HL-60/S4 treated with phorbol 12-myristate 13-acetate at 8.2 ng/mL for 4 days and 3 days (cell line): Measurements from ENCODE around the gene NEK9.
"Not testable (repeated sequence)": the region's sequence is repeated elsewhere in the genome, so short reads cannot be mapped to it uniquely, and the experiment has no call there.

ENCODE experiments used
- in situ Hi-C: fragments of 300-500 bp; cut with MboI; formaldehyde crosslinking; loops from 2 replicates; pipeline ENCODE4 v1.15.0; 2022; ENCODE audit warnings: low sequenced_read_pairs

Gene NEK9

DNA sequence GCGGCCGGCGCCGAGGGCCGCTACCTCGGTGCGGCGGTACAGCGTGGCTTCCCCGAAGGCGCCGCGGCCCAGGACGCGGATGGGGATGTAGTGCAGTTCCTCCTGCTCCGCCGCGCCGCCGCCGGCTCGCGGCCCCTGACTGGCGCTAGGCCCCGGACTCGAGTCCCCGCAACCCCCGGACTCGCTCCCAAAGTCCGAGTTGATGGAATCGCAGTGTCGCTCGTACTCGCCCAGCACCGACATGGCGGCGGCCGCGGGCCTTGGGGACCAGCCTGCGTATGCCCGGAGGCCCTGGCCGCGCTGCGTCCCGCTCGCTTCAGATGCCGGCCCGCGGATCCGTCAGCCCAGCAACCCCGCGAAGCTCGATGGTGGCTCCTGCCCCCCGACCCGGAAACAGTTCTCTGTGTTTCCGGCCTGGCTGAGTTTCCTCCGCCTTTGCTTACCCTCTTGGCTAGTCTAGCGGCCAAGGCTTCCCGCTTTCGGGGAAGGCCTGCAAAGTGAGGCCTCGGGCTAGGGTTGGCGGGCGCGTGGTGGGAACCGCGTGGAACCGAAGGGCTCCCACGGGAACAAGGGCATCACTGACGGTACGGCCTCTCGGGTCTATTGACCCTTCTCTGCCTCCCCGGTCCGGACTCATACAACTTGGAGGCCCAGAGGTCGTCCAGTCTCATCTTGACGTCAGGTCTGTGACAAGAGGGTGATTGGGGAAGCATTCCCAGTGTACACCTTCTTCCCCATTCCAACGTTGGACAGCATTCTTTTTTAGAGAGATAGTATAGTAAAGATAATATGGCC lies at the start of gene NEK9:
Gene NEK9, minus strand, starts transcription at position 370 of the 795 bp plus-strand sequence. Its CDS starts 127 bp downstream, at position 243.
- in situ Hi-C loops, result loop anchor here (25.0 kb wide), 1 partner anchor 160 kb away; the partner anchor contains the start of gene FOS

DNA sequence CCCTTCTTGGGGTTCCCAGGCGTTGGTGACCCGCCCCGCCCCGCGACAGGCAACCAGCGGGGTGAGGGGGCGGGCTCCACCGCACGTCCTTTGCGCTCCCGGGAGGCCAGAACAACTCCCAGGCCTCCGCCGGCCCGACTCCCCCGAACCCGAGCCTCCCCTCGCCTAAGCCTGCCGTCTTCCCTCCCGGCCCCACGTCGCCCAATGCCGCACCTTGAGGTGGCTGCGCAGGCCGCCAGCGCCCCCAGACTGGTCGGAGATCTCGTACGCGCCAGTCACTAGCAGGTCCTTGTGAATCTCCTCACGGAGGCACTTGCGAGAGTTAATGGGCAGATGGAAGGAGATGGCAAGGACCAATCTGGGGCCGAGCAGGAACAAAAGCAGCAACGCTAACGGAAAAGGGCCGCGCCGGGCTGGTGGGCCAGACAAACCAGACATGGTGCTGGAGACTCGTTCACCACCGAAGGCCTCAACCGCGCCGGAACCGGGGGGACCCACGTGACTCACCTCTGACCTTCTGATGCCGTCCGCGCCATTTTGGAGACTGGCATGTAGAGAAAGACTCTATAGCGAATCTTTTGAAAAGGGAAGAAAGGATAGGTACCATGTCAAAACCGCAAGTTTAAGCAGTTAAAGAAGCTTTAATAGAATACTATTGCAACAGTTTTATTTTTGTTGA lies 49.4 kb upstream of the NEK9 start, which contains the start of gene TMED10:
Gene TMED10, minus strand, starts transcription at position 471 of the 679 bp plus-strand sequence. Its CDS starts 33 bp downstream, at position 438.
- in situ Hi-C loops, result no loop called here

DNA sequence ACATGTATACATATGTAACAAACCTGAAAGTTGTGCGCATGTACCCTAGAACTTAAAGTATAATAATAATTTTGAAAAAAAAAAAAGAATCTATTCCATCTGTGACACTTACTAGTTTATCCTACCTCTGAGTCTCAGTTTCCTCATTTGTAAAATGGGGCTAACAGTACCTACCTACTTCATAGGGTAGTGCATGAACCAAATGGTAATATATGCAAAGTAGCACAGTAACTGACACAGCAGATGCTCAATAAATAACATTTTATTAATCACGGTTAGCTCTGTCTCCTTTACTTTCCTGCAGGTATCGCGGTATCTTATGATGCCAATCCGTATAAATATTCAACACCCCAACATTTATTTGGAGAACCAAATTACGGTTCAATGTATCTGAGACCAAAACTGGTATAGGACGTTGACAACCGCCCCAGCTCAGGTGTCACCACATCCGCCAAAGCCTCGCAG lies 48.9 kb upstream of the NEK9 start:
- in situ Hi-C loops, result no loop called here

DNA sequence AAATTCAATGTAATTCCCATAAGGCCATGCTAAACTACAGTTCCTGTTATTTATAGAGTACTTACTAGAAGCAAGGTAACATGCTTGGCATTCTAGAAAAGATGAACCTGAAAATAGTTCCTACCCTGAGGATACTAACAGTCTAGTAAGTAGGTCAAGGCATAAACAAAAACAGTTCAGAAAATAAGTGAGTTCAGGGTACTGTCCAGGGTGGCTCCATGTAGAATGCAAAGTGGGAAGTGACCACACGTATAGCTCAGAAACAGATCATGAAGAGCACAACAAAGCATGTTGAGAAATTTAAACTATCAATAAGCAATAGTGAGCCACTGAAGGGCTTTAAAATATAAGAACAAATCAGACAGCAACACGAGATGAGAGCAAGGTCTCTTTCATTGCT lies 47.2 kb upstream of the NEK9 start:
- in situ Hi-C loops, result no loop called here

DNA sequence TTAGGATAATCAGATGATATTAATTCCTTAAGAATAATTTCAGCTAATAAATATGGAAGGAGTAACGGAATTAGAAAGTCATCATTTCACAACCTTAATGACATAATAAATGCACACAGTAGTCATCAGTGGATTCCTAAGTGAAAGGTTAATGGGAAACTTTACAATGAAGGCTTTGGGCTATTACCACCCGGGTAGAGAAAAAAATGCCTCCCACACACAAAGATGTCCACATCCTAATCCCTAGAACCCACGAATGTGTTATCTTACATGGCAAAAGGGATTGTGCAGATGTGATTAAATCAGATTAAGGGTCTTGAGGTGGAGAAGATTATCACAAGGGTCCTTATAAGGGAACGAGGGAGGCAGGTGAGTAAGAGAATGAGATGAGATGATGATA lies 43.9 kb upstream of the NEK9 start:
- in situ Hi-C loops, result no loop called here

DNA sequence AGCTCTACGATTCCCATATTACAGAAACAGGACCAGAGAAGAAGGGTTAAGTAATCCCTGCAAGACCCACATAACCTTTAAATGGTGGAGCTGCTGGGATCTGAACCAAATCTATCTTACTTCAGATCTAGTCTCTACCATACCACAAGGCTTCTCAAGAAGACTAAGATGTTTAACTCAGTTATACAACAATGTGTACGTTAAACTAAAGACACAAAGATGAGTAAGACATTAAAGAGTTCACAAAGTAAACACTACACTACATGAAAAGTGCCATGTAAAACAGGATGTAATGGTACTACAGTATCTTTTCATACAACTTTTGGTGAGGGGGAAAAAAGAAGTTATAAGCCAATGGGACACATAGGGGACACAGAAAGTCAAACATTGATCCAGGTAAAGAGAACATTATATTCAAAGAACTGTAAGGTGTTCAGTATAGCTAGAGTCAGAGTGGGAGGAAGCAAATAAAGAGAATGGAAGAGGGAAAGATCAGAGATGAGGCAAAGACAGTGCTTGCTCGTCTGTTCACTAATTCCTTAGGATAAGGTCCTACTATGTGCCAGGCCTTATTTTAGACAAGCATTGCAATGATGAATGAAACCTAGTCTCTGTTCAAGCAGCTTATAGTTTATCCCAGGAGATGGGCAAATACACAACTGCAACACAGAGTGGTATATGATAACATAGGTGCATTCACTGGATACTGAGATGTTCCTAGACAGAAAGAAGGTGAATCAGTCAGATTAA lies 41.9 kb upstream of the NEK9 start:
- in situ Hi-C loops, result no loop called here

DNA sequence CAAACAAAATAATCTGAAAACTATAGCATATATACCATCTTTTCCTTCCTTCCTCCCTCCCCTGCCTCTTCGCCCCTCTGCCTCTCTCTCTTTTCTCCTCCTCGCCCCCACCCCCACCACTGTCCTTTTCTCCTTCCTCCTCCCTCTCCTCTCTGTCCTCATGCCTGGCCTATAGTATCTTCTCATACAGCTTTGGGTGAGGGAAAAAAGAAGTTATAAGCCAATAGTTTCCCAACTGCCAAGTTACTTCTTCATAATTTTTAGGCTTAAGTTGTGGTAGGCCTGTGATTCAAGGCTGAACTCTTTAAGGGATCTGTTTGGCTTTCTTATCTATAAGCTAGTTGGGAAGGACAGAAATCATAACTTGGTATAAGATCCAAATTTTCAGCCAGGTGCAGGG lies 40.5 kb upstream of the NEK9 start:
- in situ Hi-C loops, result no loop called here

DNA sequence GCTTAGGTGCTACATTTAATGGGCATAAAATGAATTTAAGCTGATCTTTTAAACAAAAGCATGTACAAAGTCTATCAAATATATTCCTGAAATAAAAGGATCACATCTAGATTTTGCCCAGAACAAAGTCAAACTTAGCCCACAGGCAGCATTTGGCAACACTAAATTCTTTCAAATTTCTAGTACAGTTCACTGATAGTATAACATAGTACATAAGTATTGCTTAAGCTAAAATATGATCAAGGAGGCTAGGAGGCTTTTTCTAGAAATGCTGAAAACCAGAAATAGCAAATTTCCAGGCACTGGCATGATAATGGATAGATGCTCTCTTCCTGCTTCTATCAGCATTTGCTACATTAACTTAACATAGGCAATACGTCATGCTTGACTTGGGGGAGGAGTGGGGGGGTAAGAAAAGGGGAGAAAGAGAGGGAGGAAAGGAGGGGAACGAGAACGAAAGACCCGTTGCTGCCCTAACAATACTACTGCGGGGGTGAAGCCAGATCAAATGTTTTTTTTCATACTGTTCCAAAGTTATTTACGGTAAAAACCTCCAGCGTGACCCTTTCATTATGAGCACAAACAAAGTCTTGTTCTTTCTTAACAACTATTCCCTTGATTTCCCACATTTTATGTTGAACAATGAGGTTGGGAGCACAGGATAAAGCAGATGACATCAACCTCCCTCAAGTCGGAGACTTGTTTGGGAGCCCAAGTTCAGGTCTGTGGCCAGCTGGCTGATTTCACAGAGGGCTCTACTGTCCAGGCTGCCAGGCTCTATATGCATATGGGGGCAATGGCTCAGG lies 38.9 kb upstream of the NEK9 start:
- in situ Hi-C loops, result no loop called here

DNA sequence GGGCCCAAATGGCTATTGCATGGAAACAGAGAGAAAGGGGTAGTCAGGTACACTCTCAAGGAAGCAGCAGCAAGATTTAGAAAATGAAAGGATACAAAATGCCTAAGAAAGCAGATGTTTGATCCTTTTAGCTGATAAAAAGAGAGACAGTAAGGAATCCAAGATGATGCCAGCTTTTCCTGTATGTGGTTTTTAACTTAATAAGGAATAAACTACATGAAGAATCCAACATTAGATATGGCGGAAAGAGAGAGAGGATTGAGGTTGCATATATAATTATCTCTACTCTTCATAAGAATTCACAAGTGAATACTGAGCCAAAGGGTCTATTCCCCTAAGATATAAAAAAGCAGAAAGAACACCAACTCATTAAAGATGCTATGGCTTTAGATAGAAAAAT lies 38.0 kb upstream of the NEK9 start:
- in situ Hi-C loops, result no loop called here

DNA sequence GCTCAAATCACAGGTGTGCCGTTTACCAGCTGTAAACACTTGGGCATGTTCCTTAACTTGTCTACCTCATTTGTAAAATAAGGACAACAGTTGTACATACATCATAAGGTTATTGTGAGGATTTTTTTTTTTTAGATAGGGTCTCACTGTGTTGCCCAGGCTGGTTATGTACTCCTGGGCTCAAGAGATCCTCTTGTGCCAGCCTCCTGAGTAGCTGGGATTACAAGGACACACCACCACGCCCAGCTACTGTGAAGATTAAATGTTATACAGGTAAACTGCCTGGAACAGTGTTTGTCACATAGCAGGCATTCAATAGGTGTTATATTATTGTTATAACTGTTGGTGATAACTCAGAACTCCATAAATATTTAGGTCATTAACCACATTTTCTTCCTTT lies 36.8 kb upstream of the NEK9 start:
- in situ Hi-C loops, result no loop called here

DNA sequence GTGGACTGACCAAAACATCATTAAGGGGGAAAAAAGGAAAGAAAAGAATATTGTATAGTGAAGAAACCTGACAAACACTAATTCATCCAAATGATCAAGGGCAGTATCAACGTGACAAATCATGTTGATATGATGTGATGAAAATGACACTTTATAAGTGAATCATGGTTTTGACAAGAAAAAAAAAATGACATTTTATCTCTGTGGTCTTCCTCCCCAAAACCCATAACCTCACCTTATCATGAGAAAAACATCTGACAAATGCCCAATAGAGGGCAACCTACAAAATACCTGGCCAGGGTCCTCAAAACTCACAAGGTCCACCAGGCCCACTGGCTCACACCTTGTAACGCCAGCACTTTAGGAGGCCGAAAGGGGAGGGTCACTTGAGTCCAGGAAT lies 35.8 kb upstream of the NEK9 start:
- in situ Hi-C loops, result no loop called here

DNA sequence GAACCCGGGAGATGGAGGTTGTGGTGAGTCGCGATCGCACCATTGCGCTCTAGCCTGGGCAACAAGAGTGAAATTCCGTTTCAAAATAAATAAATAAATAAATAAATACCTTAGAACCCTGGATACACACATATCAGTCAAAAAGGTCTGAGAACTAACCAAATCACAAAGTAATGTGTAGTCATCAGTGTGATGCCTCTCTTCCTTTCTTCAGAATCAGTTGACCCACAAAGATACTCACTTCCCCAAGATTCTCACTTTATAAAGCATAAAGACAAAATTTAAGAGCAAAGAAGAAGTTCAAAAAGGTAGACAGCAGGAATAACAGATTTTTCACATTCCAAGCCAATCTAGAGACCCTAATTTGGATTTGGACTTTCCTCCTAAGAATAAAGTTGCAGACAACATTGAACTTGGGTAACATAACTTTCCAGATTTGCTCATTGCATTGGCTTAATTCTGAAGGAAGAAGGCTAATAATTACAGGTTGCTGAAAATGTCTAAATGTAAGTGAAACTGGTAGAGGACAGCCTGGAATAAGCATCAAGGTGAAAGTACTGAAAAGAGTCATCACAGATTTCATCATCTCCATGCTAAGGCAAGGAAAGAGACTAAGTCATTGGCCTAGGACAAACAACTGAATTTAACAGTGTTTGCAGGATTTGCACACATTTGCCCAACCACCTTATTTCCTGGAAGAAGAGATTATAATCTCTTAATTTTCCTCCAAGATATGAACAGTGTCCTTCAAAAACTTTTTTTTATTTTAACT lies 32.2 kb upstream of the NEK9 start:
- in situ Hi-C loops, result no loop called here

DNA sequence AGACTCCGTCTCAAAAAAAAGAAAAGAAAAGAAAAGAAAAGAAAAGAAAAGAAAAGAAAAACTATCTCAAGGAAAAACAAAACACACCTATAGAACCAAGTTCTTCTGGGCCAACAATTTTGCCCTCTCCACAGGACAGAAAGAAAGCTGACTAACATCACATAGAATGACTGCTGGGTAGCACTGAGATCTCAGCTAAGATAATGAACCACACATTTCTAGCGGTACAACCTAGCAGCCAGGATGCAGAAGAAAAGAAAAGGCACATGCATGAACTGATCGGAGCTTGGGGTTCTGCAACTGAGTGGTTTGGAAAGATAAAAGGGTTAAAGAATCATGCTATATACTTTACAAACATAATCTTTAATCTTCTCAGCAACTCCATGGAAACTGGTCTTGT lies 30.1 kb upstream of the NEK9 start:
- in situ Hi-C loops, result no loop called here

DNA sequence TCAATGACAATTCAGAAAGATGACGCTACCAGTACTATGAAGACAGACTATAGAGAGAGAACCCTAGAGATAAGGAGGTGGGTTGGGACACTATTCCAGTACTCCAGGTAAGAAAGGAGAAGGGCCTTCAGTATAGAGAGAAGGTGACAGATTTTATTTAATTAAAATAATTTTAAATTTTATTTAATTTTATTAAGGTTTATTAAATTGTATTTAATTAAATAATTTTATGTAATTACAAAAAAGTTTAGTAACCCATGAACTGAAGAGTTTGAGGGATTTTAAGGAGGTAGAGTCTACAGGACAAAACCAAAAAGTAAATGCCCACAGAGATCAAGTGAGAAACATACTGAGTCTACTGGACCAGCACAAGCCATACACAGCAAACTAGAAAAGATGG lies 29.3 kb upstream of the NEK9 start:
- in situ Hi-C loops, result no loop called here

DNA sequence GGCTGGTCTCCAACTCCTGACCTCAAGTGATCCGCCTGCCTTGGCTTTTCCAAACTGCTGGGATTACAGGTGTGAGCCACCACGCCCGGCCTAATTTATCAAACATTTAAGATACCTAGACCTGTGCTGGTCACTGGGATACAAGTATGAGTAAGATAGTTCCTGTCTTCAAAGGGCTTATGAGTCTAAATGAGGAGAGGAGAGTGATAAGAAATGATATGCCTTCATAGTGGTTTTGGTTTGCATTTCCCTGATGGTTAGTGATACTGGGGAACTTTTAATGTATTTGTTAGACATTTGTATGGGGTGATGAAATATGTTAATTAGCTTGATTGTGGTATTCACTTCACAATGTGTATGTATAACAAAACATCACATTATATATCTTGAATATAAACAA lies 28.3 kb upstream of the NEK9 start:
- in situ Hi-C loops, result no loop called here

DNA sequence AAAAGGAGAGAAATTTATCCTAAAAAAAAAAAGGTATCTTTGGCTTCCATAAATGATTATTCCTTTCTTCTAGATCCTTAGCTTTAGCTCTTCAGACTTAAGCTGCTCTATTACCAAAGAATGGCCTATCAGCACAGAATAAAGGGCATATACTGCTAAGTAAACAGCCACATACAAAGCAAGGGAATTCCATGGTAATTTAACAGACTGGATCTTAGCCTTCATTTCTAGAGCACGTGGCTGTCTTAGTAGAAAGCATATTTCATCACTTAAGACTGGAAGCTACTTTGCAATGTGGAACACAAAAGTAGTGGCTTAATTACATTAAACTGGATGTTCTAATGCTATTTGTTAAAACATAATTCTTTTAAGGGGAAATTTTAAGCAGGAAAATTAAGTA lies 26.4 kb upstream of the NEK9 start:
- in situ Hi-C loops, result no loop called here

DNA sequence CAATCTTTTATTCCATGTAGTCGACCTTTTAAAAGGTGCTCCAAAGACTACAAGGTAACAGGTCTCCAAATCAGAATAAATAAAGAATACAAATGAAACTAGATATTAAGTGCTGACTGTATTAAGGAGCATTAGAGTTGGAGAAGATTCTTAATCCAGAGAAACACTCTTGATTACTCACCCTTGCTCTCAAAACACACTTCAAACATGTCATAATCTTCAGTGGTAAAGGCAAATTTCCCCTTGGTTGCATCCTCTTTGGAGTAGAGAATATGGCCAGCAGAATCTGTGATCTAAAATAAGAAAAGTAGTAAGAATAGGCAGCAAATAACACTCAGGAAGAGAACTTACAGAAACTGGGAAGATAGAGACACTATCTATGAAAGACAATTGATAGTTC lies 25.0 kb upstream of the NEK9 start:
- in situ Hi-C loops, result no loop called here

DNA sequence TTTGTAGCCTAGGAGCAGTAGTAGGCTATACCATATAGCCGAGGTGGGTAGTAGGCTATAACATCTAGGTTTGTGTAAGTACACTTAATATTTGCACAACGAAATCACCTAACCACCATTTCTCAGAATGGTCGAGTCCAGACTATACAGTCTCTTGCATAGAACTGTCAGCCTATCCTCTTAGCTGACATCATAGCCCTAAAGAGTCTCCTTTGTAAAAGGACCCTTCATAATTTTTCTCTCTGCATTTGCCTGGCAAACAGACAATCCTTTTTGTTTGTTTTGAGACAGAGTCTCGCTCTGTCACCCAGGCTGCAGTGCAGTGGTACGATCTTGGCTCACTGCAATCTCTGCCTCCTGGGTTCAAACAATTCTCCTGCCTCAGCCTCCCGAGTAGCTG lies 23.8 kb upstream of the NEK9 start:
- in situ Hi-C loops, result not testable (repeated sequence)

DNA sequence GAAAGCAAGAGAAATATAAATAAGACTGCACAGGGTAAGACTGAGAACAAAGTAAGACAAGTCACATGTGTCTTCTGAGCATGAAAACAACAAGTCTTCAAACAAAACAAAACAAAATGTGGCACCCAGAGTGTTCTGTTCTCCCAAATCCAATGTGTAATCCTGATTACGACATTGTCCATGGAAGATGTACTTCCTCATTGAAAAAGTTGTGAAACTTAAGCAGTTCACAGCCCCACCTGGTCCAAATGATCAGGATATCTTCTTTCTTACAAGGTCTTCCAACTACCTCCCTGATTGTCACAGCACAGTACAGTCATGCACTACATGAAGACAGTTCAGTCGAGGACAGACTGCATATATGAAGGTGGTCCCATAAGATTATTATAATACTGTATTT lies 23.3 kb upstream of the NEK9 start:
- in situ Hi-C loops, result no loop called here
